HepG2 (cell line): ENCODE results near the gene COL5A1. TPM values are rescaled to one million over a fixed set of nuclear protein-coding genes. Genes with fewer than 3 reads are reported as not detected.

Source experiments
- ATAC-seq: fragments of 200-7000 bp; cut with Tn5 transposase; 3 replicates; pipeline ENCODE4 v1.9.1; 2020; ENCODE audit warnings: mild to moderate bottlenecking, moderate library complexity
- BruUV-seq: library from RNA; stranded (reverse); fragments of 400-500 nt; replicated peaks from 2 replicates; lab custom pipeline; 2021; lab: Mats Ljungman, UMichigan
- CTCF ChIA-PET: fragments of 300-600 bp; formaldehyde crosslinking; extraction: SDS; loops from one replicate; lab custom pipeline; 2021; ENCODE audit warnings: low total read pairs, inconsistent platforms, low intra/inter-chr PET ratio; lab: Yijun Ruan, JAX
- POLR2A ChIA-PET: fragments of 350-600 bp; sonication (Branson Sonifier 250); formaldehyde crosslinking; loops from one replicate; lab custom pipeline; 2020; ENCODE audit warnings: antibody characterized with exemption, inconsistent platforms; lab: Yijun Ruan, JAX
- DNase-seq: peaks from one replicate; pipeline ENCODE4 v3.0.0-alpha.2; 2015; ENCODE audit warnings: low spot score
- FAIRE-seq: peaks from 3 replicates; lab custom pipeline; 2011; peaks lifted over from hg19 to GRCh38; lab: Jason Lieb, UNC
- H2AFZ ChIP-seq: one replicate; pipeline ENCODE4 v1.6.1; 2011; ENCODE audit warnings: low read length, inconsistent platforms
- H3K27ac ChIP-seq: fragments of 300-600 bp; 3 replicates; pipeline ENCODE4 v1.8.0; 2011; ENCODE audit warnings: mixed run types, mild to moderate bottlenecking, mixed read lengths, low read length, inconsistent platforms; ENCODE audit not compliant: insufficient read depth; ENCODE audit errors: extremely low read length
- H3K27me3 ChIP-seq, 2 experiments: fragments of 200-600 bp in 1 of 2; 2 replicates in 1 of 2; 3 replicates in 1 of 2; pipeline versions ENCODE4 v1.6.0 to v1.8.0; 2011; ENCODE audit warnings: low read length in 2 of 2, mild to moderate bottlenecking in 2 of 2, moderate library complexity in 2 of 2, inconsistent platforms in 1 of 2; ENCODE audit not compliant: insufficient read depth in 2 of 2, control insufficient read depth in 1 of 2
- H3K36me3 ChIP-seq, 2 experiments: fragments of 200-600 bp in 1 of 2; replicated peaks in 1 of 2; 2 replicates in 1 of 2; 3 replicates in 1 of 2; pipeline versions ENCODE4 v1.5.1 to v1.8.0; 2011; ENCODE audit warnings: low read length in 2 of 2, inconsistent platforms in 1 of 2; ENCODE audit not compliant: insufficient read depth in 2 of 2, control insufficient read depth in 1 of 2
- H3K4me1 ChIP-seq: 2 replicates; pipeline ENCODE4 v1.5.1; 2012; ENCODE audit warnings: low read length, inconsistent platforms; ENCODE audit not compliant: insufficient read depth
- H3K4me2 ChIP-seq: 2 replicates; pipeline ENCODE4 v1.6.0; 2011; ENCODE audit warnings: low read depth, low read length, inconsistent platforms
- H3K4me3 ChIP-seq, 3 experiments: fragments of 200-600 bp in 1 of 3; sonication (generic), shearing (Covaris generic) in 1 of 3; replicated peaks in 1 of 3; 2 replicates each; pipeline ENCODE4 v1.5.1; 2011 to 2016; ENCODE audit warnings: low read length in 3 of 3, inconsistent platforms in 2 of 3, low read depth in 2 of 3, mild to moderate bottlenecking in 2 of 3, control low read depth in 1 of 3, mixed read lengths in 1 of 3; ENCODE audit not compliant: insufficient read depth in 1 of 3
- H3K79me2 ChIP-seq: one replicate; pipeline ENCODE4 v1.6.1; 2011; ENCODE audit warnings: low read length, inconsistent platforms; ENCODE audit not compliant: insufficient read depth
- H3K9ac ChIP-seq: 2 replicates; pipeline ENCODE4 v1.6.0; 2011; ENCODE audit warnings: mild to moderate bottlenecking, low read depth, low read length, inconsistent platforms; ENCODE audit not compliant: insufficient read depth
- H3K9me3 ChIP-seq: 2 replicates; pipeline ENCODE4 v1.5.1; 2012; ENCODE audit warnings: mild to moderate bottlenecking, low read length
- H4K20me1 ChIP-seq: 2 replicates; pipeline ENCODE4 v1.6.0; 2011; ENCODE audit warnings: inconsistent platforms, mild to moderate bottlenecking, low read length, moderate library complexity; ENCODE audit not compliant: insufficient read depth
- ATF7 ChIP-seq, 2 experiments: fragments of 450-650 bp in 1 of 2; sonication (generic) in 1 of 2; formaldehyde crosslinking in 1 of 2; IDR thresholded peaks; 2 replicates each; pipeline versions ENCODE4 v1.4.0 to v1.6.1; 2016 to 2020; ENCODE audit warnings: antibody characterized with exemption in 1 of 2, mild to moderate bottlenecking in 1 of 2, missing genetic modification reagents in 1 of 2
- BCL6 ChIP-seq: IDR thresholded peaks from 2 replicates; pipeline ENCODE4 v1.6.1; 2016; ENCODE audit warnings: missing genetic modification reagents, missing compliant biosample characterization
- ESRRA ChIP-seq: sonication (generic); formaldehyde crosslinking; IDR thresholded peaks from 2 replicates; pipeline ENCODE4 v1.5.1; 2020; ENCODE audit warnings: mild to moderate bottlenecking, low read depth, missing genetic modification reagents
- KDM6A ChIP-seq: IDR thresholded peaks from 2 replicates; pipeline ENCODE4 v1.6.1; 2016; ENCODE audit warnings: low read depth
- KLF16 ChIP-seq, 2 experiments: sonication (generic) in 1 of 2; formaldehyde crosslinking in 1 of 2; IDR thresholded peaks; 2 replicates each; pipeline versions ENCODE4 v1.6.1 to v1.8.0; 2016 to 2023; ENCODE audit warnings: missing genetic modification reagents in 2 of 2, missing compliant biosample characterization in 1 of 2
- MLXIP ChIP-seq: sonication (generic); formaldehyde crosslinking; IDR thresholded peaks from 2 replicates; pipeline ENCODE4 v1.9.0; 2021; ENCODE audit warnings: missing genetic modification reagents, borderline replicate concordance
- PHF8 ChIP-seq: sonication (generic); formaldehyde crosslinking; IDR thresholded peaks from 2 replicates; pipeline ENCODE4 v1.5.0; 2020; ENCODE audit warnings: missing genetic modification reagents
- SRY ChIP-seq: sonication (generic); formaldehyde crosslinking; IDR thresholded peaks from 2 replicates; pipeline ENCODE4 v1.8.0; 2022; ENCODE audit warnings: mild to moderate bottlenecking, missing genetic modification reagents
- TGIF2 ChIP-seq: IDR thresholded peaks from 2 replicates; pipeline ENCODE4 v1.6.1; 2016; ENCODE audit warnings: control low read depth, missing compliant biosample characterization
- ZNF232 ChIP-seq: sonication (generic); formaldehyde crosslinking; IDR thresholded peaks from 2 replicates; pipeline ENCODE4 v1.4.0; 2020; ENCODE audit warnings: missing genetic modification reagents, borderline replicate concordance
- ZNF430 ChIP-seq: sonication (generic); formaldehyde crosslinking; IDR thresholded peaks from 2 replicates; pipeline ENCODE4 v1.9.0; 2021; ENCODE audit warnings: mild to moderate bottlenecking, missing genetic modification reagents
- ZNF501 ChIP-seq: sonication (generic); formaldehyde crosslinking; IDR thresholded peaks from 2 replicates; pipeline ENCODE4 v1.5.1; 2020; ENCODE audit warnings: mild to moderate bottlenecking, moderate library complexity, missing genetic modification reagents
- ZNF629 ChIP-seq: sonication (generic); formaldehyde crosslinking; conservative IDR thresholded peaks from 2 replicates; pipeline ENCODE4 v1.5.0; 2020; ENCODE audit warnings: missing genetic modification reagents
- ZNF720 ChIP-seq: sonication (generic); formaldehyde crosslinking; IDR thresholded peaks from 2 replicates; pipeline ENCODE4 v1.4.0; 2020; ENCODE audit warnings: missing genetic modification reagents
- ZNF800 ChIP-seq: sonication (generic); formaldehyde crosslinking; IDR thresholded peaks from 2 replicates; pipeline ENCODE4 v1.4.0; 2020; ENCODE audit warnings: missing genetic modification reagents
- WGBS: methylation state at CpG from one replicate; pipeline ENCODE4 v1.1.6; 2017; ENCODE audit warnings: low lambda C conversion rate; 5-methylcytosine and 5-hydroxymethylcytosine counted together
- in situ Hi-C: cut with HindIII; loops from 2 replicates; pipeline ENCODE4 v1.10.0; 2017; ENCODE audit warnings: low pct_unique_long_range_greater_than_20kb; ENCODE audit not compliant: extremely low pct_ligation_motif_present
- intact Hi-C: fragments of 100-400 bp; cut with micrococcal nuclease; formaldehyde crosslinking; loops from one replicate; pipeline ENCODE4 v1.10.0; 2022; ENCODE audit not compliant: unreplicated experiment
- polyA plus RNA-seq, 8 experiments: library from polyadenylated mRNA; depleted of rRNA in 3 of 8; stranded (reverse) in 7 of 8; unstranded in 1 of 8; fragments of >200 nt; fragmentation: Illumina TruSeq in 4 of 8; extraction: Trizol in 4 of 8; gene quantifications; 2 replicates each; pipeline versions ENCODE4 v1.2.1 to v1.2.3, GENCODE V29; 2011 to 2016; ENCODE audit warnings: low read depth in 4 of 8, missing spikeins in 1 of 8, mixed read lengths in 1 of 8; ENCODE audit not compliant: insufficient read depth in 1 of 8
- total RNA-seq, 5 experiments: library from RNA; depleted of rRNA; stranded (reverse); fragments of >200 nt; fragmentation: Illumina TruSeq; extraction: Trizol; gene quantifications; 2 replicates each; pipeline ENCODE4 v1.2.3, GENCODE V29; 2016; ENCODE audit warnings: low read depth in 1 of 5
- TF ChIP-seq, protein P1 (sequence below): sonication (generic); formaldehyde crosslinking; IDR thresholded peaks from 2 replicates; pipeline ENCODE4 v1.4.0; 2020; ENCODE audit warnings: missing genetic modification reagents
- TF ChIP-seq, protein P2 (sequence below): sonication (generic); formaldehyde crosslinking; IDR thresholded peaks from 2 replicates; pipeline ENCODE4 v1.8.1; 2022; ENCODE audit warnings: mild to moderate bottlenecking, missing genetic modification reagents
- TF ChIP-seq, protein P3 (sequence below): sonication (generic); formaldehyde crosslinking; IDR thresholded peaks from 2 replicates; pipeline ENCODE4 v1.8.1; 2023; ENCODE audit warnings: mild to moderate bottlenecking, moderate library complexity, missing genetic modification reagents

The COL5A1 gene
- total and polyA plus RNA-seq, 2 of the 13 experiments (the other 11 are each of a cell fraction or from before 2014, with no cell fraction given): not detected

DNA sequence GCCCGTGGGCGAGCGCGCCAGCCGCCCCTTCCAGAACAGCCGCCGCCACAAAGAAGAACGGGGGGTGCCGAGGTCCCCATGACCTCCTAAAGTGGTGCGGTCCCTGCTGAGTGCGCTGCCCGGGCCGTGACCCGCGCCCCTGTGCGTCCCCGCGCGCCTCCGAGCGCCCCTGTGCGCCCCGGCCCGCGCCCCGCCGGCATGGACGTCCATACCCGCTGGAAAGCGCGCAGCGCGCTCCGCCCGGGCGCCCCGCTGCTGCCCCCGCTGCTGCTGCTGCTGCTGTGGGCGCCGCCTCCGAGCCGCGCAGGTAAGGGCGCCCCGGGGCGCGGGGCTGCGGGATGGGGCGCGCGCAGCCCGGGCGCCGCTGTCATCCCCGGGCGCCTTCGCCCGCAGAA is 384 bp downstream of the COL5A1 start:
- 83% methylated on average over 4 of the region's 58 CpGs for WGBS
- H3K27me3 ChIP-seq: peaks cover 5 to 78% of the 10 kb centered on the region in 2 experiments
- H3K9me3 ChIP-seq: no peaks in the 10 kb centered on the region
- ChIA-PET CTCF (no interaction called here), POLR2A (no interaction called here)
- no peaks in the 10 kb centered on the region for H3K4me1 ChIP-seq
- intact Hi-C loops (no loop called here), in situ Hi-C loops (no loop called here)
- H3K79me2 ChIP-seq: no peaks in the 10 kb centered on the region
- FAIRE-seq: no peak
- H3K9ac ChIP-seq: no peak overlapping the region
- H4K20me1 ChIP-seq: no peaks in the 10 kb centered on the region
- no peak for ATAC-seq
- H3K4me2 ChIP-seq: no peak overlapping the region
- H2AFZ ChIP-seq: no peak overlapping the region
- H3K27ac ChIP-seq: no peak overlapping the region
- H3K4me3 ChIP-seq: no peak overlapping the region
- no peak for DNase-seq
- no peaks in the 10 kb centered on the region for H3K36me3 ChIP-seq
- BruUV-seq: no TSS peak
- TF ChIP-seq SRY (CRISPR knock-in tag) (no peak), KLF16 (CRISPR knock-in tag; IDR thresholded peaks at IDR 0.05) (no peak), ZNF629 (CRISPR knock-in tag) (no peak), ATF7 (IDR thresholded peaks at IDR 0.05) (no peak), ATF7 (CRISPR knock-in tag; IDR thresholded peaks at IDR 0.05) (no peak), ESRRA (no peak), ZNF720 (no peak), PHF8 (no peak), TGIF2 (CRISPR knock-in tag) (no peak), KDM6A (CRISPR knock-in tag) (no peak), ZNF430 (CRISPR knock-in tag) (no peak), ZNF232 (CRISPR knock-in tag) (no peak), MLXIP (CRISPR knock-in tag) (no peak), BCL6 (CRISPR knock-in tag) (no peak), ZNF800 (CRISPR knock-in tag) (no peak), ZNF501 (CRISPR knock-in tag) (no peak)
- TF ChIP-seq, protein P1, sequence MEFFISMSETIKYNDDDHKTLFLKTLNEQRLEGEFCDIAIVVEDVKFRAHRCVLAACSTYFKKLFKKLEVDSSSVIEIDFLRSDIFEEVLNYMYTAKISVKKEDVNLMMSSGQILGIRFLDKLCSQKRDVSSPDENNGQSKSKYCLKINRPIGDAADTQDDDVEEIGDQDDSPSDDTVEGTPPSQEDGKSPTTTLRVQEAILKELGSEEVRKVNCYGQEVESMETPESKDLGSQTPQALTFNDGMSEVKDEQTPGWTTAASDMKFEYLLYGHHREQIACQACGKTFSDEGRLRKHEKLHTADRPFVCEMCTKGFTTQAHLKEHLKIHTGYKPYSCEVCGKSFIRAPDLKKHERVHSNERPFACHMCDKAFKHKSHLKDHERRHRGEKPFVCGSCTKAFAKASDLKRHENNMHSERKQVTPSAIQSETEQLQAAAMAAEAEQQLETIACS (CRISPR knock-in tag): no peak
- TF ChIP-seq, protein P2, sequence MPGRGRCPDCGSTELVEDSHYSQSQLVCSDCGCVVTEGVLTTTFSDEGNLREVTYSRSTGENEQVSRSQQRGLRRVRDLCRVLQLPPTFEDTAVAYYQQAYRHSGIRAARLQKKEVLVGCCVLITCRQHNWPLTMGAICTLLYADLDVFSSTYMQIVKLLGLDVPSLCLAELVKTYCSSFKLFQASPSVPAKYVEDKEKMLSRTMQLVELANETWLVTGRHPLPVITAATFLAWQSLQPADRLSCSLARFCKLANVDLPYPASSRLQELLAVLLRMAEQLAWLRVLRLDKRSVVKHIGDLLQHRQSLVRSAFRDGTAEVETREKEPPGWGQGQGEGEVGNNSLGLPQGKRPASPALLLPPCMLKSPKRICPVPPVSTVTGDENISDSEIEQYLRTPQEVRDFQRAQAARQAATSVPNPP (CRISPR knock-in tag): no peak
- TF ChIP-seq, protein P3, sequence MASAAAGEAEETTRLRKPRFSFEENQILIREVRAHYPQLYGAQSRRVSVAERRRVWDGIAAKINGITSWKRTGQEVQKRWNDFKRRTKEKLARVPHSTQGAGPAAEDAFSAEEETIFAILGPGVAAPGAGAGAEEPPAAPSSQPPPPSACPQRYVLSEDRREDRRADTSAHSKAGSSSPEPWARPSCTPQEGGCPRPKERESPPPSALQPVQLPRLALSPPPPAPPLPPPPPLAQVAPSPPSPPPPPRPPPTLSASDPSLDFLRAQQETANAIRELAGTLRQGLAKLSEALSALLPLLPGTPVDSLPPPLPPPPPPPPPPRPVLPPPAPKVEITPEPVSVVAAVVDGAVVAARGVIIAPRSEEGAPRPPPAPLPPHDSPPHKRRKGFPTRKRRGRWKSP (CRISPR knock-in tag): no peak
